Measurements from ENCODE around the gene IL1RAPL2. TPM values are rescaled to one million over a fixed set of nuclear protein-coding genes. Genes with fewer than 3 reads are reported as not detected.

Gene IL1RAPL2
- total and polyA plus RNA-seq, 2 of the 8 experiments (the other 6 are each of a cell fraction or from before 2014, with no cell fraction given): 0.20 to 1.3 TPM

- TF ChIP-seq MAX (IDR thresholded peaks at IDR 0.05) (no peak), CTCF (IDR thresholded peaks at IDR 0.05; ENCODE audit: control extremely low read depth in 1 of 3, insufficient read depth in 1 of 3, low read depth in 1 of 3, low read length in 3 of 3) (no peak), CHD7 (IDR thresholded peaks at IDR 0.05; ENCODE audit: insufficient replicate concordance, low read length) (no peak), FOSL1 (IDR thresholded peaks at IDR 0.05; ENCODE audit: insufficient read depth, low read depth, low read length) (no peak)
These were observed 1145.8 kb downstream of the IL1RAPL2 start (continued) for GRCh38 chrX:105711805-105712204.

Data from H1 (cell line).